Hepatocyte (in vitro differentiated cells): ENCODE measurements around the gene ACP1. TPM values are rescaled to one million over a fixed set of nuclear protein-coding genes. Genes with fewer than 3 reads are reported as not detected.

ENCODE experiments used
- DNase-seq: peaks from one replicate; pipeline ENCODE4 v3.0.0-alpha.2; 2016; ENCODE audit warnings: low spot score
- H2AFZ ChIP-seq: fragments of 200-600 bp; sonication (generic); 2 replicates; pipeline ENCODE4 v1.6.0; 2016; ENCODE audit warnings: antibody characterized with exemption, mild to moderate bottlenecking
- H3K27ac ChIP-seq: fragments of 200-600 bp; sonication (generic); 2 replicates; pipeline ENCODE4 v1.5.1; 2016; ENCODE audit warnings: mild to moderate bottlenecking
- H3K27me3 ChIP-seq: fragments of 200-600 bp; sonication (generic); 2 replicates; pipeline ENCODE4 v1.6.1; 2016
- H3K36me3 ChIP-seq: fragments of 200-600 bp; sonication (generic); replicated peaks from 2 replicates; pipeline ENCODE4 v1.5.1; 2016; ENCODE audit warnings: low read depth; ENCODE audit not compliant: insufficient read depth
- H3K4me1 ChIP-seq: fragments of 200-600 bp; sonication (generic); 2 replicates; pipeline ENCODE4 v1.5.1; 2016; ENCODE audit warnings: mild to moderate bottlenecking, moderate library complexity; ENCODE audit not compliant: insufficient read depth
- H3K4me2 ChIP-seq: fragments of 200-600 bp; sonication (generic); 2 replicates; pipeline ENCODE4 v1.6.0; 2016
- H3K4me3 ChIP-seq: fragments of 200-600 bp; sonication (generic); 2 replicates; pipeline ENCODE4 v1.5.1; 2016; ENCODE audit warnings: mild to moderate bottlenecking
- H3K79me2 ChIP-seq: fragments of 200-600 bp; sonication (generic); 2 replicates; pipeline ENCODE4 v1.6.0; 2017; ENCODE audit warnings: mild to moderate bottlenecking
- H3K9me2 ChIP-seq: fragments of 200-600 bp; sonication (generic); replicated peaks from 2 replicates; pipeline ENCODE4 v1.6.0; 2017; ENCODE audit warnings: mild to moderate bottlenecking; ENCODE audit not compliant: insufficient read depth
- H3K9me3 ChIP-seq: fragments of 200-600 bp; sonication (generic); 2 replicates; pipeline ENCODE4 v1.5.1; 2016; ENCODE audit warnings: low read depth, mild to moderate bottlenecking
- H4K20me1 ChIP-seq: fragments of 200-600 bp; sonication (generic); 2 replicates; pipeline ENCODE4 v1.6.0; 2016; ENCODE audit warnings: mild to moderate bottlenecking; ENCODE audit not compliant: insufficient read depth, poor library complexity, severe bottlenecking
- EZH2 ChIP-seq: fragments of 200-600 bp; sonication (generic); IDR thresholded peaks from 2 replicates; pipeline ENCODE4 v1.6.1; 2016; ENCODE audit warnings: antibody characterized with exemption, mild to moderate bottlenecking, borderline replicate concordance
- EZH2phosphoT487 ChIP-seq: fragments of 200-600 bp; sonication (generic); IDR thresholded peaks from one replicate; pipeline ENCODE4 v1.6.1; 2018; ENCODE audit warnings: antibody characterized with exemption, mild to moderate bottlenecking, low read depth, moderate library complexity; ENCODE audit not compliant: unreplicated experiment, severe bottlenecking
- WGBS: methylation state at CpG from one replicate; pipeline ENCODE4 v1.1.6; 2016; ENCODE audit warnings: low lambda C conversion rate; ENCODE audit errors: missing lambda C conversion rate; 5-methylcytosine and 5-hydroxymethylcytosine counted together
- polyA plus RNA-seq: library from polyadenylated mRNA; unstranded; fragments of >200 nt; fragmentation: Nextera tagmentation; extraction: Ambion mirVana; gene quantifications from 2 replicates; pipeline ENCODE4 v1.2.1, GENCODE V29; 2016
- total RNA-seq: library from RNA; depleted of rRNA; stranded (reverse); fragments of >200 nt; gene quantifications from 2 replicates; pipeline ENCODE4 v1.2.3, GENCODE V29; 2014
- TF ChIP-seq, protein P1 (sequence below): fragments of 200-600 bp; sonication (generic); IDR thresholded peaks from 2 replicates; pipeline ENCODE4 v1.5.1; 2016; ENCODE audit warnings: antibody characterized with exemption, mild to moderate bottlenecking; ENCODE audit not compliant: poor library complexity

The ACP1 gene
- total and polyA plus RNA-seq, 2 experiments from 2014 or later: 175 to 194 TPM

DNA sequence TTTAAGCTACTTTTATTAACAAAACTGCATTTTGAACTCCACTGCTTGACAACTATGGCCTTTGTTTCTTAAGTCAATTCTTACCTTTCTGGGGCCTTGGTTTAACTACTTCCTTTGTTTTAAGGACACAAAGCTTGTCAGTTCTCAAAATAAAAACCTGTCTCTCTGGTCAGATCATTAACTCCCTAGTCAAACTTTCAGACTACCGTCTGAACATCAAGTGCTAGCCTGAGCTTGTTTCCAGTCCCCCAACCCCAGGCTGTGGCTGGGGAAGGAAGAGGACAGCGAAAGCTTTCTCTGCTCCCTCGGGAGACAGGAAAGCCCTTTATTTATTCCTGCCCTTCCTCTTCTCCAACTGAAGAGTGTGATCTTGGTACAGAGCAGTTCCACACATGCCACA lies 2.6 kb upstream of the ACP1 start:
- 38% methylated on average over 3 of the region's 3 CpGs for WGBS
- no peaks in the 10 kb centered on the region for H3K9me2 ChIP-seq
- H2AFZ ChIP-seq: no peak overlapping the region
- H3K36me3 ChIP-seq: no peaks in the 10 kb centered on the region
- no peaks in the 10 kb centered on the region for H3K27me3 ChIP-seq
- H3K4me2 ChIP-seq: peak overlapping the region; percentile 97
- no peaks in the 10 kb centered on the region for H3K9me3 ChIP-seq
- no peak for DNase-seq
- H3K4me3 ChIP-seq: no peak overlapping the region
- H3K27ac ChIP-seq: peak overlapping the region; percentile 99
- H4K20me1 ChIP-seq: peaks cover 15% of the 10 kb centered on the region
- peaks cover 80% of the 10 kb centered on the region for H3K79me2 ChIP-seq
- peaks cover 27% of the 10 kb centered on the region for H3K4me1 ChIP-seq
- TF ChIP-seq EZH2phosphoT487: no peak
- TF ChIP-seq, protein P1, sequence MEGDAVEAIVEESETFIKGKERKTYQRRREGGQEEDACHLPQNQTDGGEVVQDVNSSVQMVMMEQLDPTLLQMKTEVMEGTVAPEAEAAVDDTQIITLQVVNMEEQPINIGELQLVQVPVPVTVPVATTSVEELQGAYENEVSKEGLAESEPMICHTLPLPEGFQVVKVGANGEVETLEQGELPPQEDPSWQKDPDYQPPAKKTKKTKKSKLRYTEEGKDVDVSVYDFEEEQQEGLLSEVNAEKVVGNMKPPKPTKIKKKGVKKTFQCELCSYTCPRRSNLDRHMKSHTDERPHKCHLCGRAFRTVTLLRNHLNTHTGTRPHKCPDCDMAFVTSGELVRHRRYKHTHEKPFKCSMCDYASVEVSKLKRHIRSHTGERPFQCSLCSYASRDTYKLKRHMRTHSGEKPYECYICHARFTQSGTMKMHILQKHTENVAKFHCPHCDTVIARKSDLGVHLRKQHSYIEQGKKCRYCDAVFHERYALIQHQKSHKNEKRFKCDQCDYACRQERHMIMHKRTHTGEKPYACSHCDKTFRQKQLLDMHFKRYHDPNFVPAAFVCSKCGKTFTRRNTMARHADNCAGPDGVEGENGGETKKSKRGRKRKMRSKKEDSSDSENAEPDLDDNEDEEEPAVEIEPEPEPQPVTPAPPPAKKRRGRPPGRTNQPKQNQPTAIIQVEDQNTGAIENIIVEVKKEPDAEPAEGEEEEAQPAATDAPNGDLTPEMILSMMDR: no peak
- no peak for TF ChIP-seq EZH2

DNA sequence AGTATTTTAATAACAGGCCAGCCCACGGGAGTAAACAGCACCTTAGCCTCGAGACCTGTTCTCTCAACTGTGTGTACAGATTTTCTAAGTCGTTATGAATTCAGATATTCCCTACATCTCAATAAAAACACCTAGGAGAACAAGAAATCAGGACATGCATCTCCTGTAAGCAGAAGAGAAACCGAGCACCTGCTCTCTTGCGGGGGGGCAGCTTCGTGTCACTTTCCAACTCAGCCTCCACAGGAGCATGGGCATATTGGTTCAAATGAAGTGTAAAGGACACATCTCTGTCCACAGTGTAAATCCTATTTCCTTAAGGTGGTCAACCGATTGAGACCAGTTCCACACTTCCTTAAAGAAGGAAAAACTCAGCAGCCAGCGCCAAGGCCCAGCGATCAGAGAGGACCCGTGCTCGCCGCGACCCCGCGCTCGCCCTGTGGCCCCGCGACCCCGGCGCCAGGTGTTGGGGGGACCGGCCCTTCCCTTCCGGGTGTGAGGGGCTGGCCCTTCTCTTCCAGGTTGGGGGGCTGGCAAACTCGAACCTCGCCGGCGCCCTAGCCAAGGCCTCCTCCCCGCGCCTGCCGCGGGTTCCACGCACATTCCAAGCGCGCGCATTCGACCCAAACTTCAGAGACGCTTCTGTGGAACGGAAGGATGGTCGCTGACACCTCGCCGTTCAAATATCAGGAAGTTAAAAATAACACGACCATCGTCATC lies 1.6 kb upstream of the ACP1 start:
- H3K79me2 ChIP-seq: peaks cover 80% of the 10 kb centered on the region

DNA sequence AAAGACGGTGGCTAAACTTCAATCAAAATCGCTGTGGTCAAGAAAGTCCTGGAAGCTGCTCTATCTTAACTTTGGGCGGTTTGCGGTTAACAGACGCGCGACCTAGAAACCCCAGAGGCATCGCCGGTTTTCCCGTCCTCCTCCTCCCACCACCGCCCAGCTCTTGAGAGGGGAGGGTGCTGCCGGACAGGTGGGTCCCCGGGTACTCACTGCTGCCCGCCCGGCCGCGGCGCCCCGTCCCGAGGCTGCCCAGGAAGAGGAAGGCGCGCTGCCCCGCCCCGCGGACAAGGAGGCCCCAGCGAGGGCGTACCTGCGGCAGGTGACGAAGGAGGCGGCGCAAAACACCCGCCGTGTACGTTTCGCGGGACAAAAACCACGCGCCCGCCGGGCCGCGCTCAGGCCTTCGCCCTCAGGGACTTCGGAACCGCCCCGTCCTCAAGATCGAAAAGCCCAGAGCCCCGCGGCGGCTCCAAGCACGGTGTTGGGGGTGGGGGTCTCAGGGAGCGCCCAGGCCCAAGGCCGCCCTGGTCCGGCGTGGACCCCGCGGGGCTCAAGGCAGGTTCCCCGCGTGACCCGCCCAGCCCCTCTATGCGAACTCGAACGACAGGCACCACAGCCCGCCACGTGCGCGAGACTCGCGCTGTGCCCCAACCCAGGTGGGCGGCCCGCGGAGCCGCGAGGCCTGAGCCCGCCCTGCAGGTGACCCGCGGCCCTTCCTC lies 814 bp upstream of the ACP1 start, which contains the start of gene SH3YL1:
Gene SH3YL1 (minus strand): TSS at position 259 of the 719 bp plus-strand sequence. CDS start 48 bp downstream, at position 211.
- under 1% methylated on average over 50 of the region's 77 CpGs for WGBS
- peak within 1 kb of the TSS; percentile 71 for H3K4me3 ChIP-seq
- H4K20me1 ChIP-seq: peaks cover 33% of the 10 kb centered on the region
- peaks cover 80% of the 10 kb centered on the region for H3K79me2 ChIP-seq
- H3K36me3 ChIP-seq: no peaks in the 10 kb centered on the region
- H3K9me3 ChIP-seq: no peaks in the 10 kb centered on the region
- TF ChIP-seq, protein P1: no peak
- TF ChIP-seq EZH2phosphoT487: no peak
- no peak for TF ChIP-seq EZH2
- H2AFZ ChIP-seq: peak within 1 kb of the TSS; percentile 90
- H3K27me3 ChIP-seq: no peaks in the 10 kb centered on the region
- H3K9me2 ChIP-seq: no peaks in the 10 kb centered on the region
- H3K27ac ChIP-seq: peak within 1 kb of the TSS; percentile 99
- DNase-seq: peak; percentile 89
- H3K4me1 ChIP-seq: peaks cover 27% of the 10 kb centered on the region
- peak within 1 kb of the TSS; percentile 97 for H3K4me2 ChIP-seq

More for the DNA sequence above, 1.6 kb upstream of the ACP1 start:
- H3K27me3 ChIP-seq: no peaks in the 10 kb centered on the region
- peak overlapping the region; percentile 97 for H3K4me2 ChIP-seq
- no peaks in the 10 kb centered on the region for H3K9me2 ChIP-seq
- H2AFZ ChIP-seq: peak overlapping the region; percentile 90
- peak overlapping the region; percentile 99 for H3K27ac ChIP-seq
- H3K9me3 ChIP-seq: no peaks in the 10 kb centered on the region
- no peaks in the 10 kb centered on the region for H3K36me3 ChIP-seq
- H3K4me1 ChIP-seq: peaks cover 27% of the 10 kb centered on the region
- H3K4me3 ChIP-seq: peak overlapping the region; percentile 71
- DNase-seq: peak; percentile 34
- 19% methylated on average over 42 of the region's 42 CpGs for WGBS
- H4K20me1 ChIP-seq: peaks cover 25% of the 10 kb centered on the region
- TF ChIP-seq EZH2 (no peak), EZH2phosphoT487 (no peak)
- TF ChIP-seq, protein P1: no peak
